Measurements from ENCODE around the gene BLCAP. TPM values are rescaled to one million over a fixed set of nuclear protein-coding genes. Genes with fewer than 3 reads are reported as not detected.

Gene BLCAP
- total and polyA plus RNA-seq, 2 experiments from 2014 or later = 62.2 to 64.8 TPM

DNA sequence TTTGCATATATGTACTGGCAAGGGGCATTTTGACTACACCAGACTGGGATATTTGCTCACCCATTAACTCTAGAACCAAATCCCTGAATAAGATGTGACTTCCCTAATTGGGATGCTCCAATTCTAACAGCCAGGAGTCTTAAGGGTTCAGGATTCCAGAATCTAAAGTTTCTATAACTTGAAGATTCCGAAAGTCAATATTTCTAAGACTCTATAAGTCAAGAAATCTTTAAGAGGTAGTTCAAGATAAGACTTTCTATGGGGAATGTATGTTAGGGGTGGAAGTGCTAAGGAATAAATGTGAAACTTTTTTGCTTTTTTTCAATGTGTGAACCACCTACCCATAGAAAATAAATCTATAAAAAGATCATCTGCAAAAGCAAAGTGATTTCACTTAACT is 42.7 kb upstream of the BLCAP start (continued):
- TF ChIP-seq EZH2phosphoT487 (IDR thresholded peaks at IDR 0.05; ENCODE audit: unreplicated experiment) (no peak), CREB1 (CRISPR knock-in tag; IDR thresholded peaks at IDR 0.05; ENCODE audit: low read depth) (no peak), ZNF114 (CRISPR knock-in tag; IDR thresholded peaks at IDR 0.05) (no peak)
- TF ChIP-seq, protein P1, sequence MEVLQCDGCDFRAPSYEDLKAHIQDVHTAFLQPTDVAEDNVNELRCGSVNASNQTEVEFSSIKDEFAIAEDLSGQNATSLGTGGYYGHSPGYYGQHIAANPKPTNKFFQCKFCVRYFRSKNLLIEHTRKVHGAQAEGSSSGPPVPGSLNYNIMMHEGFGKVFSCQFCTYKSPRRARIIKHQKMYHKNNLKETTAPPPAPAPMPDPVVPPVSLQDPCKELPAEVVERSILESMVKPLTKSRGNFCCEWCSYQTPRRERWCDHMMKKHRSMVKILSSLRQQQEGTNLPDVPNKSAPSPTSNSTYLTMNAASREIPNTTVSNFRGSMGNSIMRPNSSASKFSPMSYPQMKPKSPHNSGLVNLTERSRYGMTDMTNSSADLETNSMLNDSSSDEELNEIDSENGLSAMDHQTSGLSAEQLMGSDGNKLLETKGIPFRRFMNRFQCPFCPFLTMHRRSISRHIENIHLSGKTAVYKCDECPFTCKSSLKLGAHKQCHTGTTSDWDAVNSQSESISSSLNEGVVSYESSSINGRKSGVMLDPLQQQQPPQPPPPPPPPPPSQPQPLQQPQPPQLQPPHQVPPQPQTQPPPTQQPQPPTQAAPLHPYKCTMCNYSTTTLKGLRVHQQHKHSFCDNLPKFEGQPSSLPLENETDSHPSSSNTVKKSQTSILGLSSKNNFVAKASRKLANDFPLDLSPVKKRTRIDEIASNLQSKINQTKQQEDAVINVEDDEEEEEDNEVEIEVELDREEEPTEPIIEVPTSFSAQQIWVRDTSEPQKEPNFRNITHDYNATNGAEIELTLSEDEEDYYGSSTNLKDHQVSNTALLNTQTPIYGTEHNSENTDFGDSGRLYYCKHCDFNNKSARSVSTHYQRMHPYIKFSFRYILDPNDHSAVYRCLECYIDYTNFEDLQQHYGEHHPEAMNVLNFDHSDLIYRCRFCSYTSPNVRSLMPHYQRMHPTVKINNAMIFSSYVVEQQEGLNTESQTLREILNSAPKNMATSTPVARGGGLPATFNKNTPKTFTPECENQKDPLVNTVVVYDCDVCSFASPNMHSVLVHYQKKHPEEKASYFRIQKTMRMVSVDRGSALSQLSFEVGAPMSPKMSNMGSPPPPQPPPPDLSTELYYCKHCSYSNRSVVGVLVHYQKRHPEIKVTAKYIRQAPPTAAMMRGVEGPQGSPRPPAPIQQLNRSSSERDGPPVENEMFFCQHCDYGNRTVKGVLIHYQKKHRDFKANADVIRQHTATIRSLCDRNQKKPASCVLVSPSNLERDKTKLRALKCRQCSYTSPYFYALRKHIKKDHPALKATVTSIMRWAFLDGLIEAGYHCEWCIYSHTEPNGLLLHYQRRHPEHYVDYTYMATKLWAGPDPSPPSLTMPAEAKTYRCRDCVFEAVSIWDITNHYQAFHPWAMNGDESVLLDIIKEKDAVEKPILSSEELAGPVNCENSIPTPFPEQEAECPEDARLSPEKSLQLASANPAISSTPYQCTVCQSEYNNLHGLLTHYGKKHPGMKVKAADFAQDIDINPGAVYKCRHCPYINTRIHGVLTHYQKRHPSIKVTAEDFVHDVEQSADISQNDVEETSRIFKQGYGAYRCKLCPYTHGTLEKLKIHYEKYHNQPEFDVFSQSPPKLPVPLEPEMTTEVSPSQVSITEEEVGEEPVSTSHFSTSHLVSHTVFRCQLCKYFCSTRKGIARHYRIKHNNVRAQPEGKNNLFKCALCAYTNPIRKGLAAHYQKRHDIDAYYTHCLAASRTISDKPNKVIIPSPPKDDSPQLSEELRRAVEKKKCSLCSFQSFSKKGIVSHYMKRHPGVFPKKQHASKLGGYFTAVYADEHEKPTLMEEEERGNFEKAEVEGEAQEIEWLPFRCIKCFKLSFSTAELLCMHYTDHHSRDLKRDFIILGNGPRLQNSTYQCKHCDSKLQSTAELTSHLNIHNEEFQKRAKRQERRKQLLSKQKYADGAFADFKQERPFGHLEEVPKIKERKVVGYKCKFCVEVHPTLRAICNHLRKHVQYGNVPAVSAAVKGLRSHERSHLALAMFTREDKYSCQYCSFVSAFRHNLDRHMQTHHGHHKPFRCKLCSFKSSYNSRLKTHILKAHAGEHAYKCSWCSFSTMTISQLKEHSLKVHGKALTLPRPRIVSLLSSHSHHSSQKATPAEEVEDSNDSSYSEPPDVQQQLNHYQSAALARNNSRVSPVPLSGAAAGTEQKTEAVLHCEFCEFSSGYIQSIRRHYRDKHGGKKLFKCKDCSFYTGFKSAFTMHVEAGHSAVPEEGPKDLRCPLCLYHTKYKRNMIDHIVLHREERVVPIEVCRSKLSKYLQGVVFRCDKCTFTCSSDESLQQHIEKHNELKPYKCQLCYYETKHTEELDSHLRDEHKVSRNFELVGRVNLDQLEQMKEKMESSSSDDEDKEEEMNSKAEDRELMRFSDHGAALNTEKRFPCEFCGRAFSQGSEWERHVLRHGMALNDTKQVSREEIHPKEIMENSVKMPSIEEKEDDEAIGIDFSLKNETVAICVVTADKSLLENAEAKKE (CRISPR knock-in tag; IDR thresholded peaks at IDR 0.05) = no peak

DNA sequence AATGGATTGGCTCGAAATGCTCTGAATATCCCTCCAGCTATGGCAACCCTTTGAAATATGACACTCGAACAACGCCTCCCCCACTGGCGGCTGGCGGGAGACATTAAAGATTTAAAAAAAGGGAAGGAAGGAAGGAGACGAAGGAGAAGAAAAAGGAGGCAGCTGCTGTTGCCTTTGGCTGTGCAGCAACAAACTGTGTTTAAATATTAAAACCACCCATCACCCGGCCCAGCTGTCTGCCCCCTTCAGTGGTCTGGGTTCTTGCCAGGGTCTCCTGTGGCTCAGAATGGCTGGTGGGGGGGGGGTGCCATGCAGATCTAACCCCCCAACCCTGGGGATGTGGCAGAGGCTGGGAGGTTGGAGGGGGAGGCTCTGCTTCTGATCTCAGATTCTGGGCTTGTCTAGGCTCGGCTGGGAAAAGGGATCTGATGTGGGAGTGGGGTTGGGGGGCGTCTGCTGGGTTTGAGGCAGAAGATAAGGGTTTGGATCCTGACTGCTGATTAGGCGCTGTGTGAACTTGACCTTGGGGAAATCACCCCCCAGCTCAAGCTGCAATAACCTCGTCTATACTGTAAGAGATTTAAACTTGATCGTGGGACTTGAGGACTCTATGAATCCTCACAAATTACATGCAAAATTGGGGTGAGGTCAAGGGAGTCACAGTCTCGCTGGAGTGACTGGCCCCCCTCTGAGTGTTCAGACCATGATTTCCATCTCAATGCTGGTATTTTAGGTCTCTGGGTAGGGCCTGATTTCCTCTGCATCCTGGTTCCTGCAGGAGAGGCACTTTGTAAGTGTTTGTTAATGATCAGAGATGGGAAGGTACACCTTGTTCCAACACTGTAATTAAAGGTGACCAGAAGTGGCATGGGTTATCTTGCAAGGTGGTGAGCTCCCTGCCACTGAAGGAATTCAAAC is 40.3 kb upstream of the BLCAP start:
- ATAC-seq (peak; percentile 22), DNase-seq (ENCODE audit: low spot score) (peak; percentile 72)
- H3K4me3 ChIP-seq = peak overlapping the region; percentile 51
- no peaks in the 10 kb centered on the region for H3F3A ChIP-seq (replicated peaks; ENCODE audit: low read depth)
- no peaks in the 10 kb centered on the region for H3K79me2 ChIP-seq (replicated peaks; ENCODE audit: insufficient read depth)
- H3K27ac Mint-ChIP-seq = peak overlapping the region; percentile 69
- peaks cover 32% of the 10 kb centered on the region for H3K4me1 ChIP-seq (ENCODE audit: insufficient read depth)
- no peaks in the 10 kb centered on the region; the same call in 1 of the 2 replicates for H3K36me3 ChIP-seq (ENCODE audit: insufficient read depth)
- no peaks in the 10 kb centered on the region for H4K20me1 ChIP-seq (replicated peaks; ENCODE audit: insufficient read depth)
- peaks cover 40% of the 10 kb centered on the region for H3K4me1 Mint-ChIP-seq
- peak overlapping the region; percentile 73 for H3K4me3 Mint-ChIP-seq
- no peak for TF ChIP-seq JUNB (IDR thresholded peaks at IDR 0.05; ENCODE audit: unreplicated experiment)
- TF ChIP-seq, protein P2, sequence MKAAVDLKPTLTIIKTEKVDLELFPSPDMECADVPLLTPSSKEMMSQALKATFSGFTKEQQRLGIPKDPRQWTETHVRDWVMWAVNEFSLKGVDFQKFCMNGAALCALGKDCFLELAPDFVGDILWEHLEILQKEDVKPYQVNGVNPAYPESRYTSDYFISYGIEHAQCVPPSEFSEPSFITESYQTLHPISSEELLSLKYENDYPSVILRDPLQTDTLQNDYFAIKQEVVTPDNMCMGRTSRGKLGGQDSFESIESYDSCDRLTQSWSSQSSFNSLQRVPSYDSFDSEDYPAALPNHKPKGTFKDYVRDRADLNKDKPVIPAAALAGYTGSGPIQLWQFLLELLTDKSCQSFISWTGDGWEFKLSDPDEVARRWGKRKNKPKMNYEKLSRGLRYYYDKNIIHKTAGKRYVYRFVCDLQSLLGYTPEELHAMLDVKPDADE (IDR thresholded peaks at IDR 0.05) = no peak
- no peak for TF ChIP-seq STAT1 (IDR thresholded peaks at IDR 0.05; ENCODE audit: unreplicated experiment)
- no peak for TF ChIP-seq NANOG (IDR thresholded peaks at IDR 0.05; ENCODE audit: borderline replicate concordance)
- TF ChIP-seq CREB1 (CRISPR knock-in tag; IDR thresholded peaks at IDR 0.05; ENCODE audit: low read depth) = no peak
- H3K27me3 Mint-ChIP-seq (ENCODE audit: insufficient read depth, low read depth, poor library complexity) = peaks cover 7% of the 10 kb centered on the region
- H3K27me3 ChIP-seq (ENCODE audit: insufficient read depth) = no peaks in the 10 kb centered on the region
- no peak overlapping the region for H3K27ac ChIP-seq (ENCODE audit: low read depth)
- no peaks in the 10 kb centered on the region for H3K9me2 ChIP-seq (ENCODE audit: insufficient read depth)
- peak overlapping the region; percentile 78 for H3K4me2 ChIP-seq
- H2AFZ ChIP-seq = peak overlapping the region; percentile 75
- no peaks in the 10 kb centered on the region for H3K9me3 Mint-ChIP-seq
- H3K36me3 Mint-ChIP-seq (ENCODE audit: low read depth) = no peaks in the 10 kb centered on the region

All from GM23338 (cell line).